ENCODE results near the gene PCED1A.

DNA sequence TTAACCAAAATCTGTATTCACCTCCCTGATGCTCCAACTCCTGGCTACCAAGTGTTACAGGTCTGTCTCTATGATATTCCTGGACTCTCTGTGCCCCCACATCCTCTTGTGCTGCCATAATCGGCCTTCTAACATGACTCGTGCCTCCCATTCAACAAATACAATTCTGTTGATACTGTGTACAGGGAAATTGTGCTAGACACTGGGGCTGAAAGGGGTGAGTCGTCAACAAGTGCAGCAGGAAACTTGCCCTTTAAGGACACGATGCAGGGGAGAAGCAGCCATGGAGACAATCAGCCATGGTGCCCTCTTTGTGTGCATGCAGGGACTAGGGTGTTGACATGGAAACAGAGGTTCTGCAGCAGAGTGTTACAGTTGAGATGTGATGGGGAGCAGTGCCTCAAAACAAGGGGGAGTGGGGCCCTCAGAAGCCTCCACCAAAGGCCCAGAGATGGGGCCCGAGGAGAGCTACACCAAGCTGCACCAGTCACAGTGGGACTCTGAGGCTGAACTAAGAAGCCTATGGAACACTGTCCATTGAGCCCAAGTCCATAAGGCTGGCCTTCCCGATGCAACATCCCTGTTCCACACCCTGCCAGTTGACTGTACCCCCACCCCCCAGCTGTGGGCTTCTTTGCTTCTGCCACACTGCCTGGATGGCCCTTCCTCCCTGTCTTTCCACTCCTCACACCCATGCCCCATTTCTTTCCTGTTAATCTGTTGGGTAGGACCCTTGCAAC is 3.1 kb downstream of the PCED1A start:
- TF ChIP-seq CTCF (IDR thresholded peaks at IDR 0.05; ENCODE audit: low read depth, low read length): no peak
- no peak for TF ChIP-seq MAX (IDR thresholded peaks at IDR 0.05; ENCODE audit: low read depth, low read length)
- no peak for TF ChIP-seq MYC (IDR thresholded peaks at IDR 0.05; ENCODE audit: low read depth, low read length)

All from NB4 (cell line).